Right kidney (tissue), 1 donor: ENCODE measurements around the gene SPATA2.
A peak's percentile ranks its signal among the peaks of the same experiment; 100 is the strongest.

Experiments
- DNase-seq: peaks from one replicate; pipeline ENCODE4 v3.0.0-alpha.2; 2016

SPATA2 gene

GRCh38 chr20:49859807-49860206 is 55.5 kb downstream of the SPATA2 start:
- no peak for DNase-seq

- no peak for DNase-seq
Measured at GRCh38 chr20:49859011-49859410, 56.3 kb downstream of the SPATA2 start.

GRCh38 chr20:49858076-49858585 is 57.2 kb downstream of the SPATA2 start:
- no peak for DNase-seq

- no peak for DNase-seq
Measured at GRCh38 chr20:49856904-49857303, 58.4 kb downstream of the SPATA2 start.

GRCh38 chr20:49854190-49854875 is 61.0 kb downstream of the SPATA2 start:
- no peak for DNase-seq

- peak; percentile 28 for DNase-seq
Measured at GRCh38 chr20:49853640-49854039, 61.7 kb downstream of the SPATA2 start.
